Stimulated activated naive CD8-positive, alpha-beta T cell treated with anti-CD3 and anti-CD28 coated beads, Interleukin-15, amount 100 ng/mL, for 72 hours (primary cell): ENCODE data around the gene CPSF4.

Source experiments
- ATAC-seq: fragments of 150-1000 bp; cut with Tn5 transposase; 2 replicates; pipeline ENCODE4 v1.10.0; 2021; ENCODE audit warnings: mild to moderate bottlenecking, moderate library complexity
- DNase-seq, 2 donors: peaks; one replicate each; pipeline ENCODE4 v3.0.0; 2021 to 2022
- H3K27ac Mint-ChIP-seq, 2 donors: one replicate each; pipeline ENCODE4 v1.8.0; 2022; ENCODE audit warnings: mild to moderate bottlenecking in 2 of 2, mixed read lengths in 2 of 2, moderate library complexity in 2 of 2
- H3K27me3 Mint-ChIP-seq: one replicate; pipeline ENCODE4 v1.8.0; 2022; ENCODE audit warnings: mixed read lengths
- H3K4me1 Mint-ChIP-seq: one replicate; pipeline ENCODE4 v1.8.0; 2022; ENCODE audit warnings: mild to moderate bottlenecking, mixed read lengths
- H3K4me3 Mint-ChIP-seq, 2 donors: one replicate each; pipeline ENCODE4 v1.8.0; 2022; ENCODE audit warnings: mild to moderate bottlenecking in 2 of 2, mixed read lengths in 2 of 2, moderate library complexity in 1 of 2
- H3K9me3 Mint-ChIP-seq, 2 donors: one replicate each; pipeline ENCODE4 v1.8.0; 2022; ENCODE audit warnings: mixed read lengths in 2 of 2

The CPSF4 gene

DNA sequence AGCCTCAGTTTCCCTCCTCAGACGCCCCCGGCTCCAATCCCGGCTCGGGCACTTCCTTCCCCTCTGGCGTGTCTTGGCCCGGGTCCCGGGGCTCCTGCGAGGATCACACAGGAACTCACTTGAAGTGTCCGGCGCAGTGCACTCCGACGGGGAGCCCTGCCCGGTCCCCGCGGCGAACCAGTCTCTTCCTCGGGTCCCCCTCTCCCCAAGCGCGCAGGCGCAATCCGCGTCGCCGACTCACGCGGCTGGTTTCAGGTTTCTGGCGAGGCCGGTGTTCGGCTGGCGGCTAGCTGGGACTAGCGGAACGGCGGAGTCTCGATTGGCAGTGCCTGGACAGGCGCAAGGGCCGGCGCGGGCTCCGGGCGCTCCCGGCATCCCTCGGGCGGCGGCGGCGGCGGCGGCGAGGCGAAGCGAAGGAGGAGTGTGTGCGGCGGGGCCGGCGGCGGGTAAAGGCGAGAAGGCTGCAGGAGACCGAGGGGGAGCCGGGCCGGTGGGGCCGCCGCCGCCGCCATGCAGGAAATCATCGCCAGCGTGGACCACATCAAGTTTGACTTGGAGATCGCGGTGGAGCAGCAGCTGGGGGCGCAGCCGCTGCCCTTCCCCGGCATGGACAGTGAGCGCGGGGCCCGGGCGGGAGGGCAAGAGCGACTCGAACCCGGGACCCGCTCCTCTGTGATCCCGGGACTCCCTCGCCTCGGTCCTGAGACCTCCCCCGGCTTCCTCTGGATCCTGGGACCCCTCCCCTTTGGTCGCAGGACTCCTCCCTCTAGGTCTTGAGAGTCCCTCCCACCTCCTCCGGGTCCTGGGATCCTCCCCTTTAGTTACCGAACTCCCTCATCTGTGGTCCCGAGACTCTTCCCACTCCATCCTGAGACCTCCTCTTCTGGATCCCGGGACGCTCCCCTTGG is at the start of gene CPSF4, which contains the start of gene PTCD1:
TSS of gene CPSF4 (plus strand) at position 371 of the 908 bp plus-strand sequence. CDS start at position 511, 140 bp downstream.
TSS of gene PTCD1 (minus strand) at position 226 of the 908 bp plus-strand sequence. CDS start 3,556 bp downstream, outside the sequence.
- no peaks in the 10 kb centered on the region for H3K9me3 Mint-ChIP-seq
- ATAC-seq (peak; percentile 97), DNase-seq (peak; percentile 94 to 95)
- H3K4me3 Mint-ChIP-seq: peak within 1 kb of the TSS; percentile 96
- peak within 1 kb of the TSS; percentile 99 to 100 for H3K27ac Mint-ChIP-seq
- H3K27me3 Mint-ChIP-seq: no peaks in the 10 kb centered on the region
- peaks cover 60% of the 10 kb centered on the region for H3K4me1 Mint-ChIP-seq

DNA sequence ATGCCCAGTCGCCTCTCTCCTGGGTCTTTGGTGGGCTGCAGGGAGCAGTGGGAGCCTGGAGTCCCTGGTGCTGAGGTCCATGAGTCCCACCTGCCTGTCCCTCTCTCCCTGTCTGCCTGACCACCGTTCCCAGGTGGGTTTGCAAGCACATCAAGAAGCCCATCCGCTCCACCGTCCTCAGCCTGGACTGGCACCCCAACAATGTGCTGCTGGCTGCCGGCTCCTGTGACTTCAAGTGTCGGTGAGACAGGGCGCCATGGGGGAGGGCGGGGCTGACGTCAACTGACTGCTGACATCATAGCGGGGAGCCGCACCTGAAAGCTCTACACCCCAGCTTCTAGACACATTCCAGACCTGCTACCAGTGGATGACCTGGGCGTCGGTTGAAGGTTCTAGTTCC is 49.0 kb upstream of the CPSF4 start:
- H3K4me1 Mint-ChIP-seq: peaks cover 58% of the 10 kb centered on the region
- DNase-seq (no peak), ATAC-seq (no peak)
- H3K27me3 Mint-ChIP-seq: no peaks in the 10 kb centered on the region
- no peak overlapping the region for H3K27ac Mint-ChIP-seq
- no peaks in the 10 kb centered on the region for H3K9me3 Mint-ChIP-seq
- H3K4me3 Mint-ChIP-seq: no peak overlapping the region

DNA sequence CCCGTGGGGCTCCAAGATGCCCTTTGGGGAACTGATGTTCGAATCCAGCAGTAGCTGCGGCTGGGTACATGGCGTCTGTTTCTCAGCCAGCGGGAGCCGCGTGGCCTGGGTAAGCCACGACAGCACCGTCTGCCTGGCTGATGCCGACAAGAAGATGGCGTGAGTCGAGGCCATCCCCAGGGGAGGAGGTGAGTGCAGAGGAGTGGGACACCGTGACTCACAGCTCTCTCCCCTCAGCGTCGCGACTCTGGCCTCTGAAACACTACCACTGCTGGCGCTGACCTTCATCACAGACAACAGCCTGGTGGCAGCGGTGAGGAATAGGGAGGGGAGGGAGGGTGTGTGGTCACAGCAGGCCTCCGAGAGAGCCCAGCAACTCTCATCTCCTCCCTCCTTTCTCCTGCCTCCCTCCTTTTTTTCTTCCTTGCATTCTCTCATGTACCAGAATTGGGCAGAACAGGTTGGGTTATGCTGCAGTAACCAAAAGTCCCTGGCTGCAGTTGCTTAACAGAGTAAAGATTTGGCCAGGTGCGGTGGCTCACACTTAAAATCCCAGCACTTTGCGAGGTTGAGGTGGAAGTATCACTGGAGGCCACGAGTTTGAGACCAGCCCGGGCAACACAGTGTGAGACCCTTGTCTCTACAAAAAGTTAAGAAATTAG is 47.7 kb upstream of the CPSF4 start:
- Mint-ChIP-seq H3K27me3 (no peaks in the 10 kb centered on the region), H3K9me3 (no peaks in the 10 kb centered on the region), H3K27ac (peak overlapping the region in 1 of 2 donors; percentile 34), H3K4me3 (no peak overlapping the region), H3K4me1 (peaks cover 48% of the 10 kb centered on the region)
- no peak for DNase-seq
- ATAC-seq: no peak

DNA sequence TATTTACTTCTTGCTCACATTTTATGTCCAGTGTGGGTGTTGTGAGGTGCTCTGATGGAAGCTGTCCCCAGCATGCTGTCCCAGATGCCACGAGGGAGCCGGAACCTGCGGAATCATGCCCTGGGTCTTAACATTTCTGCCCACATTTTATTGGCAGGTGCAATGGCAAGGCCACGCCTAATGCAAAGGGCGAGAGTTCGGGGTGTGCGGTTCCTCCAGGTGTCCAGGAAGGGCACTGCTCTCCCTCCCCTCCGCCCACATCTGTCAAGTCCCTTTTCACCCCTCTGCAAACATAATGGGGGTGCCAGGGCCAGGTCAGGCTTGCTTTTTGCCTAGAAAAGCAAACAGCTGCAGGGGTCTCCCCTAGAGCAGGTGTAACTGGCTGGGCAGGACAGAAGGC is 46.7 kb upstream of the CPSF4 start:
- peak overlapping the region in 1 of 2 donors; percentile 85 for H3K27ac Mint-ChIP-seq
- DNase-seq (no peak), ATAC-seq (no peak)
- H3K9me3 Mint-ChIP-seq: no peaks in the 10 kb centered on the region
- H3K27me3 Mint-ChIP-seq: no peaks in the 10 kb centered on the region
- H3K4me1 Mint-ChIP-seq: peaks cover 50% of the 10 kb centered on the region
- H3K4me3 Mint-ChIP-seq: peak overlapping the region; percentile 6 to 44

DNA sequence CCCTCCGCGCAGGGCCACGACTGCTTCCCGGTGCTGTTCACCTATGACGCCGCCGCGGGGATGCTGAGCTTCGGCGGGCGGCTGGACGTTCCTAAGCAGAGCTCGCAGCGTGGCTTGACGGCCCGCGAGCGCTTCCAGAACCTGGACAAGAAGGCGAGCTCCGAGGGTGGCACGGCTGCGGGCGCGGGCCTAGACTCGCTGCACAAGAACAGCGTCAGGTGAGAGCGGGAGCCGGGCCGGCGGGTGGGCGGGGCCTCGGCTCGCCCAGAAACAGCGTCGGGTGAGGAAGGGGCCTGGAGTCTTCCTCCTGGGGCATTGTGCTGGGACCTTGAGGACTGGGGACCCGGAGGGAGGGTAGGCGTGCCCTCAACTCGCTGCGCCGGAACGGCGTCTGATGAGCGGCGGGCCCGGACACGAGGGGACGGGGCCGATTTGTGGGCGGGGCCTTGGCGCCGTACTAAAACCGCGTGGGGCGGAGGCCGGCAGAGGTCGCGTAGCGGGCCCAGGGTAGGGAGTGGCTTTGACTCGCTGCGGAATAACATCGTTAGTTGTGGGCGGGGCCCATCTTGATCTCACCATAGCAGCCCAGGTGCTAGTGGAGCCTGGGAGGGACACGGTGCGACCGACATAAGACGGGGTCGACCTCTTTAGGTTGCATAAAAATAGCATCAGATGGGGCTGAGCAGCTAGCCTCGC is 45.9 kb upstream of the CPSF4 start:
- Mint-ChIP-seq H3K9me3 (no peaks in the 10 kb centered on the region), H3K4me3 (peak overlapping the region; percentile 61 to 86), H3K27me3 (no peaks in the 10 kb centered on the region), H3K4me1 (peaks cover 53% of the 10 kb centered on the region), H3K27ac (peak overlapping the region; percentile 77 to 94)
- ATAC-seq (peak; percentile 87), DNase-seq (peak; percentile 68 to 79)

DNA sequence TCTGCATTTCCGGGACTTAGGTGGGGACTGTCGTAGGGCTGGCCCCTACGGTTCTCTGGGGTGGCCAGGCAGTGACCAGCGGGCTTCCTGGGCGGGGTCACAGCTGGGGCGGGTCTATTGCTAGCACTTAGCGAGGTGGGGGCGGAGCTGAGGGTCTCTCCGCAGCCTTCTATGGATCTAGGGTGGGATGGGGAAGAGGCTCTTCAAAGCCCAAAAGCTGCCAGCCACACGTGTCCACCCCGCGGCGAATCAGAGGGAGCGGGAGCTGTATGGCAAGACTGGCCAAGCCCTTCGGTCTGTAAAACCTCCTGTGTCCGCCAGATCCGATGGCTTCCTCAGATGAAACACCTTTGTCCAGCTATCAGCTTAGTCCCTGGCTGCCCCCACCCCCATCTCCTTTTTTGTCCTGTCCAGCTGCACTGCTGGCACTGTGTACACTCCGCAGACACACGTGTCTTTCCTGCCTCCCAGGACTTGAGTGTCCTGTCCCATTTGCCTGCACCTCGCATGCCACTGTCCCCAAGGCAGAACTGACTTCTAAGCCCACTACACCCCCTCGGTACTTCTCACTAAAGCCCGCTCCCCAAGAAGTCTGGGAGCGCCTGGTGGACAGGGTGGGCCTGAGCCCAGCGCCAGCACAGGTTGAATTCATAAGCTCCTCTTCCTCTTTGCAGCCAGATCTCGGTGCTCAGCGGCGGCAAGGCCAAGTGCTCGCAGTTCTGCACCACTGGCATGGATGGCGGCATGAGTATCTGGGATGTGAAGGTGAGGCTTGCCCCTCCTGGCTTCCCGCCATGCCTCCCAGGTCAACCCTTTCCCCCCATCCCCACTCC is 45.2 kb upstream of the CPSF4 start:
- peaks cover 60% of the 10 kb centered on the region for H3K4me1 Mint-ChIP-seq
- no peak for DNase-seq
- H3K27me3 Mint-ChIP-seq: no peaks in the 10 kb centered on the region
- peak overlapping the region; percentile 61 to 86 for H3K4me3 Mint-ChIP-seq
- peak overlapping the region; percentile 77 to 89 for H3K27ac Mint-ChIP-seq
- ATAC-seq: no peak
- no peaks in the 10 kb centered on the region for H3K9me3 Mint-ChIP-seq

DNA sequence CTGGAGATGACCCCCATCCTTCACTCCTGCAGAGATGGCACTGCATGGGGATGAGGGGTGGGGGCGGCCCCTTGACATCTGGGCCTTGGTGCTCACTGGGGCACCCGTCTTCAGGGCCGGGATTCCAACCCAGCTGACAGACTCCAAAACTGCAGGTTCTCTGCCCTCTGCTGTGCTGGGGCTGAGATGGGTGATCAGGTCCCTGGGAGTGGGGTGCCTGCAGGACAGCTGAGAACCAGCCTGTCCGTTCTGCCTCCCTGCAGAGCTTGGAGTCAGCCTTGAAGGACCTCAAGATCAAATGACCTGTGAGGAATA is 44.6 kb upstream of the CPSF4 start:
- ATAC-seq: no peak
- H3K9me3 Mint-ChIP-seq: no peaks in the 10 kb centered on the region
- peak overlapping the region in 1 of 2 donors; percentile 86 for H3K4me3 Mint-ChIP-seq
- peaks cover 65% of the 10 kb centered on the region for H3K4me1 Mint-ChIP-seq
- H3K27me3 Mint-ChIP-seq: no peaks in the 10 kb centered on the region
- peak overlapping the region in 1 of 2 donors; percentile 82 for H3K27ac Mint-ChIP-seq
- DNase-seq: no peak

DNA sequence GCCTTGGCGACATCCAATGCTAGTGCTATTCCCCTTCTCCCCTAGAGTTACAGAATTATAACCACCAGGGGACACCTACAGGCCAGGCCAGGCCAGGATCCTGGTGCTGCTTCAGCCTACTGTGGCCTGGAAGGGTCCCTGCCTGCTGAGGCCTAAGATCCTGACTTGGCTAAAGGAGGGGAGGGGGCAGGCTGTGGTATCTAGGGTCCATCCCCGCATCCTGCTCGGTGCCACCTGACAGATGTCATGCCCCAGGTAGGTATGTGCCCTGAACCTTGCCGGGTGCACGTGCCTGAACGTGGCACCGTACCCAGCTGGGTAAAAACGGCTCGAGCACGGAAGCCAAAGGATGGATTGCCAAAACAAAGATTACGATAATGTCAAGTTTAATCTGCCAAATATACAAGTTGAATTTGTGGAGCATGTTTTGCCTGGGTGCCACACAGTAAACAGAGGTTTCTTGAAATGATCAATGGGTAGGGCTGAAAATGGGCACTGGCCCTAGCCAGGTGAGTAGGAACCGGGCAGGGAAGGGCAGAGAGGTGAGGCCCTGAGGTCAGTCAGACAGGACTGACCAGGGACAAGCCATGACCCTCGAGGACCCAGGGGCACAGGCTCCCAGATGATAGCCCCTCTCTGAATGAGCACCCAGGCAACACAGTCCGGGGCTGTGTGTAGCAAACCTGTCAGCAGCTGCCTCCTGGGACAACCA is 43.0 kb upstream of the CPSF4 start:
- ATAC-seq (no peak), DNase-seq (no peak)
- H3K4me3 Mint-ChIP-seq: no peak overlapping the region
- H3K4me1 Mint-ChIP-seq: peaks cover 69% of the 10 kb centered on the region
- no peaks in the 10 kb centered on the region for H3K27me3 Mint-ChIP-seq
- H3K27ac Mint-ChIP-seq: peak overlapping the region; percentile 57 to 65
- H3K9me3 Mint-ChIP-seq: no peaks in the 10 kb centered on the region

DNA sequence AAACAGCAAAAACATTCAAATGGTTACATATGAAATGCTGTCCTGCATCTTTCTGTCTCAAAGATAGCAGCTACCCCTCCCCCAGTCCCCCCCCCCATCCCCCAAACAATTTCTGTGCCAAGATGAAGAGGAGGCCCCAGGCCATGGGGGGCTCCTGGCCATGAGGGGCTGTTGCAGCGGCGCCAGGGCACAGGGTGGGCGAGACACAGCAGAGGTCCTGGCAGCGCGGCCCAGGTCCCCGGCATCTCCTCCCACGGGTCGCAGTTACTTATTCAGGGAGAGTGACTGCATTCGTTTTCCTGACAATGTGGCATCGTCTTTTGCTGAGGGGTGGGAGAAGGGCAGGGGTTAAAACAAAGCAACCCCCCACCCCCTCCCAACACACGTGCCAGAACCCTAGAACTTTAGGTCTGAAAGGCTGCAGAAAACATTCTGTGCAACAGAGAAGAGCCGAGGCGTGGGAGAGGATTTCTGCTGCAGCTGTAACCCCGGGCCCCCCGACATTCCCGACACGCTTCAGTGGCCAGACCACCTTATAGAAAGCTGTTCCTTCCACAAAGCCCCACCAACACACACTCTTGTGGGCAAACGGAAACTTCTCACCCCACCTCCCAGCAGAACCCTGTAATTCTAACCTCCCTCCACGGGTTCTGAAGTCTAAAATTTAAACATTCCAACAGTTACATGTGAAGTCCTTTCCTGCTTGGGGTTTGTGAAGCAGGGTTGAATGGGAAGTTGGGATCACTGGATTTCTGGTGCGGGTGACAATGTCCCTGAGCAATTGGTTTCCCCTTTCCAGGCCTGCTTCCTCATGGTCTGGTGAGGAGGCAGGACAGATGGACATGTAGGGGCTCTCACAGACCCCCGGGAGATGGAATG is 42.1 kb upstream of the CPSF4 start:
- Mint-ChIP-seq H3K27ac (peak overlapping the region; percentile 61 to 78), H3K9me3 (no peaks in the 10 kb centered on the region), H3K4me3 (no peak overlapping the region), H3K27me3 (no peaks in the 10 kb centered on the region), H3K4me1 (peaks cover 67% of the 10 kb centered on the region)
- no peak for ATAC-seq
- no peak for DNase-seq

DNA sequence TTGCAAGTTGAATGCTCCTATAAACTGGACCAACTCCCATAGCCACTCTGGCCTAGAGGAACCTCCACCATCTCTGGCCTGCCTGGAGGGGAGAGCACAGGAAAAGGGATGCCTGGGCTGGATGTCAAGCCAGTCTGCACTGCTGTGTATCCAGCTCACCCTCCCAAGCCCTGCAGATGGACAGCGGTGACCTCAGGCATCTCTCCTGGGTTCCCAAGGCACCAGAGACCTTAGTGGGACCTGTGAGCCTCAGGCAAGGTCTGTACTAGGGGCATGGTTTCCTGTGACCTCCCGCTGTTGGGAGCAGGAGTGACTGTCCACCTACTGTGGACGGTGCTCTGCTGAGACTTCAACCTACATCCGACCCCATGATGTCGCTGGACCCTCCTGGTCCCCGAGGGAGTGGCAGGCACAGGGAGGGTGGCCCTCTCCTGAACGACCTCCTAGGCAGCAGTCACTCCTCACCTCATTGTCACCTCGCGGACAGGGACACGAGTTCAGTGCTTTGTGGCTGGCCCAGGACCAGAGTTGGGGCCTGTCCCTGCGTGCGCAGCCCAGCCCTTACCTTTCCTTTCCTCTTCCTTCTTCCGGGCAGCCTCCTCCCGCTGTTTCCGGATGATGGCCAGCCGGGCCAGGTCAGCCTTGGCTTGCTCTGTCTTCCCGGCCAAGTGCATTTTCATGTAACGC is 41.3 kb upstream of the CPSF4 start:
- H3K9me3 Mint-ChIP-seq: no peaks in the 10 kb centered on the region
- no peak overlapping the region for H3K4me3 Mint-ChIP-seq

DNA sequence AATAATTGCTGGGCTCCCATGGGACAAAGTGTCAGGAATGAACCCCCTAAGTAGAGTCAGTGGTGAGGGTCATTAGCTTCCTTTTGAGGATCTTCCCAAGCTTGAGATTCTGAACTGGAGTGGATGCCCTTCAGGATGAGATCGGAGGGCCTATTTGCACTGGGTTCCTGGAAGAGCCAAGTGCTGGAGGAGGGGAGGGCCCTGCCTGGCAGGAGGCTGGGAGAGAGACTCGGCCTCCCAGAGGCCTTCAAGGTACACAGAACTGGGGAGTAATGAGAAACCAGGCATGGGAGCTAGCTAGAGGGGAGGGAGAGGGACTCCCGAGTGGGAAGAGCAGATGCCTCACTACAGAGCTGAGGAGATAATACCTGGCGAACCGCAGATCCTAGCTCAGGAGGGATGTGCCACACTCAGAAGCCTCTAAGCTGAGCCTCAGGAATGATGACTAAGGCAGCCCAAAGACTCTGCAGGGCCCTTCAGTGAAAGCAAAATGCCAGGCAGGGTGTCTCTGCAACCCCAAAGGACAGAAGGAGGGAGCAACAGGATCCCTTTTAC is 39.8 kb upstream of the CPSF4 start:
- DNase-seq (no peak), ATAC-seq (peak; percentile 16)
- Mint-ChIP-seq H3K4me3 (no peak overlapping the region), H3K27me3 (no peaks in the 10 kb centered on the region), H3K27ac (peak overlapping the region; percentile 51 to 79), H3K9me3 (no peaks in the 10 kb centered on the region), H3K4me1 (peaks cover 49% of the 10 kb centered on the region)

More for the DNA sequence above, 41.3 kb upstream of the CPSF4 start:
- DNase-seq (no peak), ATAC-seq (no peak)
- peak overlapping the region; percentile 5 to 88 for H3K27ac Mint-ChIP-seq
- H3K4me1 Mint-ChIP-seq: peaks cover 59% of the 10 kb centered on the region
- no peaks in the 10 kb centered on the region for H3K27me3 Mint-ChIP-seq

DNA sequence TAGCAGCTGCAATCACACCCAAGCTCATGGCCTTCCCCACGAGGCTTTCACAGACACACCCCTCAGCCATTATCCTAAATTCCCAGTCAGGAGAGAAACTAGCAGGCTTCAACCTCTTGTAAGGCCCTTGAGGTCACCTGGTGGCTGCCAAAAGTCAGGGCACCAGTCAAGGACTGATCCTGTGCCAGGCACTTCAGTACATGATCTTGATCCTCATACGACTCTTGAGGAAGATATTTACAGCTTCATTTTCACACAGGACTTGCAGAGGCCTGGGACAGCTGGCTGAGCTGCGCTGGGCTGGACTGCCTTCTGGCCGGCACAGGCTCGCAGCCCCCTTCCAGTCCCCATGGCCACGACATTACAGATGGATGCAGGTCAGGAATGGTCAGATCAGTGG is 39.1 kb upstream of the CPSF4 start:
- H3K4me1 Mint-ChIP-seq: peaks cover 49% of the 10 kb centered on the region
- peak overlapping the region in 1 of 2 donors; percentile 51 for H3K27ac Mint-ChIP-seq
- H3K4me3 Mint-ChIP-seq: no peak overlapping the region
- ATAC-seq (peak; percentile 8), DNase-seq (no peak)
- no peaks in the 10 kb centered on the region for H3K9me3 Mint-ChIP-seq
- H3K27me3 Mint-ChIP-seq: no peaks in the 10 kb centered on the region

DNA sequence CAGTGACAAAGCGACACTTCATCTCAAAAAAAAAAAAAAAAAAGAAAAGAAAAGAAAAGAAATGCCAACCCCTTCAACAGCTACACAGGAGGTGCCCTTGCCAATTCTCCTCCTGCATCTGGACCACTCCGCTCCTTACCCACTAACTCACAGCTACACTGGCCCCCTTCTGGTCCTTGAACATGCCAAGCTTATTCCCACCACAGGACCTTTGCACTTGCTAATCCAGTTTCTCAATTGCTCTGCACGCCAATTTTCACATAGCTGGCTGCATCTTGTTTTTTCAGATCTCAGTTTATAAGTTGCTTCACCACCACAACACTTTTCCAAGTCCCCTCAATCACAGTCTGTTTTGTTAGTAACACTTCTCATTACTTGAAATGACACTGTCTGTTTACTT is 35.9 kb upstream of the CPSF4 start:
- no peak for ATAC-seq
- no peak for DNase-seq
- no peak overlapping the region for H3K4me3 Mint-ChIP-seq
- H3K27me3 Mint-ChIP-seq: no peaks in the 10 kb centered on the region
- H3K9me3 Mint-ChIP-seq: no peaks in the 10 kb centered on the region
- peaks cover 52% of the 10 kb centered on the region for H3K4me1 Mint-ChIP-seq
- peak overlapping the region in 1 of 2 donors; percentile 6 for H3K27ac Mint-ChIP-seq
